GM18519 (cell line): Measurements from ENCODE around the gene LPP.
"Not testable (repeated sequence)": the region's sequence is repeated elsewhere in the genome, so short reads cannot be mapped to it uniquely, and the experiment has no call there.

Source experiments
- ATAC-seq: cut with Tn5 transposase; IDR thresholded peaks from one replicate; pipeline ENCODE4 v1.9.1; 2021; ENCODE audit warnings: mild to moderate bottlenecking, moderate library complexity; ENCODE audit not compliant: unreplicated experiment, low FRiP score

The LPP gene

GRCh38 chr3:188635258-188636042, 481.5 kb downstream of the LPP start:
- no peak for ATAC-seq

GRCh38 chr3:188636292-188636691, 482.3 kb downstream of the LPP start:
- ATAC-seq: not testable (repeated sequence)

DNA sequence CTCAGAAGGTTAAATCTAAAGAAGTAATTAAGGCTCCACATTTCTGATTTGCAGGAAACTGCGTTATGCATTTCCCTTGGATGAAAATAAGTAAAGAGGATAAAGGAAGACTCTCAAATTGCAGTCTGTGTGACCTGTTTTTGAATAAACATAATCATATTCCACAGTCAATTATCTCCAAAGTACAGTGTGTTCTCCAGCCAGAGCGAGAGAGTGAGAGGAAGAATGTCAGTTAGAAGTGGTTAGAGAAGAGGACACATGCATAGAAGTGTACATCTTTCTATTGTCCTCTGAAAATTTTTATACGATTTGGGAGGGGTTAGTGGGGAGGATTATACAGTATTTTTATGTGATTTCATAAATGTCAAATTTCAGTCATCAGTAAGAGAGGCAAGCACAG, 487.1 kb downstream of the LPP start:
- no peak for ATAC-seq

DNA sequence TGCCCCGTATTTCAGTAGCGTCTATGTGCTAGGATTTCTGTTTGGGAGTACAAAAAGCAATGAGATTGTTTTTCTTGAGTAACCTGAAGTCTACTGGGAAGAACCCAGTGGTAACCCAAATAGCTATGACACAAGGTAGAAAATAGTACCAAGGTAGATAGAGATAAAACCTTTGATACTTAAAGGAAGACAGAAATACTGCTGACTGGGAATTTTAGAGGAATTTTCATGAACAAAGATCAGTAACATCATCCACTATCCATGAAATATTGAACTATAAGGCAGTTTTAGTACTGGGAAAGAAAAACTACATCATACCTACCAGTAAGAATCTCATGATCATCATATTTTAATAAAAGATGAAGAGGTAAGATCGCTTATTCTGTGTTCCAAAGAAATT, 489.8 kb downstream of the LPP start:
- ATAC-seq: no peak

DNA sequence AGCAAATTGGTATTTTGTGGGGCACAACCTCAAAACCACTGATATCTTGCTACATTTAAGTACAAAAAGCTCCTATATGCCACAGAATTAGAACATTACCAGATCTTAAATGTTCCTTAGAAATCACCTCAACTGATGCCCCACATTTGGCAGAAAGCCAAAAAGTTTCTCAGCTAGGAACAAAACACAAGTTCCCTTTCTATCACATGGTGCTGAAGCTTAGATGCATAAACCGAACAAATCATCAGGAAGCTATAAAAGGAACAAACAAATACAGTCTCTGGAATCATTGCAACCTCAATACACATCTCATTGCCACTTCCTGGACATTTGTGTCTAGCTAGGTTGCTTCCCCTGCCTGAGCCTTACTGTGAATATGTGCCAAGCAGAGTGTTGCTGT, 492.6 kb downstream of the LPP start:
- ATAC-seq: no peak

DNA sequence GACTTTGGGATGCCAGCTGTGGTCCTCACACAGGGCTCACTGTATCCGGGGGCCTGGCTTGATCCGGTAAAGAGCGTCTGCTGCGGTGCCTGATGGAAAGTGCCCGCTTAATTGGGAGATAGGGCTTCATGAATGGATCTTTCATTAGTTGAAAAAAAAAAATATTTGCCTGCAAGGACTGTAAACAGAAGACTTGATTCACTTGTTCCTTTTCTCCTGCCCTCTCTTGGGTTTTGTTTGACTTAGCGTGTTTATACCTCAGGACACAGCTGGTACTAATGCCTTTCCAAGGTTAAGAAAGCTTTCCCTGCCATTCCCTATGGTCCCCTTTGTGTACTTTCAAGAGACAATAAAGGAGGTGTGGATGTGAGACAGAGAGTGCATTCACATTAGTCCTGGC, 493.3 kb downstream of the LPP start:
- ATAC-seq: no peak

GRCh38 chr3:188649521-188649920, 495.6 kb downstream of the LPP start:
- ATAC-seq: no peak

DNA sequence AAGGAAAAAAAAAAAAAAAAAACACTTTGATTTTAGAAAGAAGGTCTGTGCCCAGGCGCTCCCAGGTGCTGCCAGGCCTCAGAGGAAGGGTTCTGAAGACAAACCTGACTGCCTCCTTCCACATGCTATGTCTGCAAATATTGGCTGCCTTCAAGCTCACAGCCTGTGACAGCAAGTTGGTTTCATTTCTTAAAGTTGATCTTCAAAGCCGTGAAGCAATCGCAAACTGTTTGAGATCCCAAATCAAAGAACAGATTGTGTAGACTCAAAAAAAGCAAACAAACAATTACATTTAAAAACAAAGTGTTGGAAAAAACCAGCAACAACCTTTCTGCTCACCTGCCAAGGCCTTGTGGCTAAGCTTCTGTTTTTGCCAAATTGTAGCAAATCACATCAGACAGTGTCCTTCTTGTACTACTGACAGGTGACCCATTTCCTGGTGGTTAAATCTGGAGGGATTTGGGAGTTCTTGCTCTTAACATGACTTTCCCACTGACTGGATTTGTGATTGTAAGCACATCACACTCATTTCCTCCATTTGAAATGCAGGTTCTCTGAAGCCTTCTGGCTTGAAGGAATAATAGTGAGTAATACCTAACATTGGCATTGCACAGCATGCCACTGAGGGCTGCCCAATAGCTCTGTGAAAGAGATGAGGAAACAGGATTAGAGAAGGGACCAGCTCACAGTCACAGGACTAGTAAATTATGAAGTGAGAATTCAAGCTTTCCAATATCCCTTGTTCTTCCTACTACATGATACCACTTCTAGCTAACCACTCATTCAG, 502.4 kb downstream of the LPP start:
- no peak for ATAC-seq

- no peak for ATAC-seq
These were observed 504.6 kb downstream of the LPP start for GRCh38 chr3:188658606-188659005.

DNA sequence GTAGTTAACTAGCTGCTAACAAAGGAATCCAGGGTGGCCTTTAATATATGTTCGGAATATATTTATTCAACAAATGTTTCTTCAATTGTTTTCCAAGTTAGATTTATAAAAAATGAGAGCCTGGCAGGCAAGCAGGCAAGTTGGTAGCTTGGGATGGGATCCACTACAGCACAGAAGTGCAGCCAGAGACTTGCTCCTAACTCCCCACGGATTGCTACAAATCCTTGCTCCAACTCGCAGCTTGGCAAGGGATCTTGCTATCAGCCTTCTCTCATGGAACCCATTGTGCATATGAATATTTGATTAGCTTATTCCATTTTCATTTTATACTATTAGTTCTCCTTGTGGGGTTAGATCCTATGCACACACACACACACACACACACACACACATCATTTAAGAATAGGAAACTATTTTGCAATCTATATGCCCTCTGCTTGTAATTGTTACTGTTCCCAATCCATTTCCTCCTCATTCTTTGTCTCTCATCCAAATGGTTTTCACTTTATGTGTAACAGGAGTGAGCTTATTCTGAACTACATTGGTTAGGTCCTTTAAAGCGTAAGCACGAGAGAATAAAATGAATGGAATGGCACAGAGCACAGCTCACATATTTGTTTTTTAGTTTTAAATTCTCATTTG, 505.6 kb downstream of the LPP start:
- ATAC-seq: no peak

DNA sequence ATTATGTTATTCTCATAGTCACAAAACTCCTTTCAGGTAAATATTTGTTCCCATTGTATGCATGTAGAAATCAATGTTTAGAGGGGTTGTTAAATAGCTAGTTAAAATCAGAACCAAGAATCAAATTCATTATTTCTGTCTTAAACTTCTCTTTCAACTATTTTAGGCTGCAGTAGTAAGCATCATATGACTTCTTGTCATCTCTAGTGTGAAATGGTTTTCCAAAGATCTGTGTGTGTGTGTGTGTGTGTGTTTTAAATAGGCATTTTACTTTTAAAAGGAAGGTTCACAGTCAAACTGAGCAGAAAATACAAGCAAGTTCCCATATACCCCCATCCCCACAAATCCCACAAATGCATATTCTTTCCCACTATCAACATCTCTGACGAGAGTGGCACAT, 506.5 kb downstream of the LPP start:
- no peak for ATAC-seq

DNA sequence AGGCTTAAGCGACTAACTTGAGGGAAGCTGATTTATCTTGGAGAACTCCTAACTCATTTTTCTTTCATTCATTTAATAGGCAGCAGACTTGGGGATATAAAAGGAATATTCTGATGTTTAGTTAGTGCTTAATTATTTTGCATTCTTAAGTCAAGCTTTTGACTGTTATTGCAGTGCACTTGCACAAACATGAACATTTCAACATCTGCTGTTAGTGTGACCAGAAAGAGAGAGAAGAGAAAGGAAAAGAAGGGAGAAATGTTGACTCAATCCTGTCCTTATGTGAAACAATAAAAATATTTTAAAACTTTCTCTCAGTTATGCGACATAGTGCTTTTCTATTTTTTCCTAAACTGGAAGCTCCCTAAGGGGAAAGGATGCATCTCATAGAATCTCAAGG, 507.8 kb downstream of the LPP start:
- no peak for ATAC-seq

GRCh38 chr3:188662214-188662613, 508.3 kb downstream of the LPP start:
- ATAC-seq: no peak

GRCh38 chr3:188662795-188663194, 508.8 kb downstream of the LPP start:
- ATAC-seq: no peak

DNA sequence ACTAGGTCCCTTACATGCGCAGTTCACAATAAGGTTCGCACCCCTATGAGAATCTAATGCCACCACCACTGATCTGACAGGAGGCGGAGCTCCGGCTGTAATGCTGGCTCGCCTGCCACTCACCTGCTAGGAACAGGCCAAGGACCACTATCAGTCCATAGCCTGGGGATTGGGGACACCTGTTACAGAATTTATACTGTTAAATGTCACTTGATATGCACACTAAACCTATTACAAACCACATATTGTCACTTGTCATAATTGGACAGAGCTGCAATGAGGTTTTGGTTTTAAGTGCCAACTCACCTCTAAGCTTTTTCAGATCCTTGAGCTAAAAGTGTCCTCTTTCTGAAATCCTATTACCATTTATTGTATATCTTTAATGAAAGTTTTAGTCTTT, 509.9 kb downstream of the LPP start:
- no peak for ATAC-seq

DNA sequence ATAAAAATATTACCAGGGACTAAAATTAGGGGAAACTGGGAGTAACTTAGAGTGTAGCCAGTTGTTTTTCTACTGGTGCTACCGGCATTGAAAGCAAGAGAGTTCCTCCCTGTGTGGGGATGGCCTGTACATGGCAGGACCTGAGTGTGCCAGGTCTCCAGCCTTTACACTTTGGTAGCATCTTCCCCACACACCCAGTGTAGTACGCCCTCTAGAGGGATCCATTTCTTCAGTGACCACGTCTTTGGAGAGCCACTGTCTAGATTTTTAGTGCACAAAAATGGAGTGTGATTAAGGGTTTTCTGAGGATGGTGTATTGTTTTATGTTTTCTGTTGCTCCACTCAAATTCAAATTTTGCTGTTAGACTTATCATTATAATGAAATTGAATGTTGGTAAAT, 510.8 kb downstream of the LPP start:
- ATAC-seq: no peak

- ATAC-seq: no peak
These were observed 514.0 kb downstream of the LPP start for GRCh38 chr3:188667926-188668325.

DNA sequence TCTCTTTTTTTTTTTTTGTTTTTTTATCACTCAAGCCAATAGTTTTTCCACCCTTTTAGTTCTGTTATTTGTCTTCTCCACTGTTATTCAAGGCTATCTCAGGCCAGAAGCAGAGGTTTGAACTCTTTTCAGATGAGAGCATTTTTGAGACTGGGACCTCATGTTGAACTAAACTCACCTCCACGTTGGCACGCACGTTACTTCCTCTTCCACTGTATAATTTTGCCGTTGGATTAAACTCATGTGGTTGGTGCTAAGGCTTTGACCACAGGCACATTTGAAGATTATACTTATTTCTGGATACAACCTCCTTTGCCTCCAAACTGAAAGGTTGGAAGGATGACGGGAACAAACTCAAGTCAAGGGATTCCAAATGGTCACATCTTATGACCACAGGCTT, 516.5 kb downstream of the LPP start:
- no peak for ATAC-seq

DNA sequence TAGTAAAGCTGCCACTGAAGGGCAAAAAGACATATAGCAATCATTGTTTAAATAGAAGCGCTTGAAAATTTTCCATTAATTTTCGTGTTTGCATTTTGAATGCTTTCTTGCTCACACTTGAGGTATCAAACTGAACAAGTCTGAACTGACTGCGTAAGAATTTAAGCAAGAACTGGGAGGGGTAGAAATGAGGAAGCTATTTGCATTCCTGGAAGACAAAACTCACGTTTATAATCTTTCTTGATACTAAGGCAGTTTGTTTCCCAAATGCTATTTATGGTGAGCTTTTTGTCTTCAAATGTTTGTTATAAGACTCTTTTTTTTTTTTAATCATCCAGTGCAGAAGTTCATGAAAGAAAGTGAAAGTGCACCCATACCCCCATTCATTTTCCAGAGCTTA, 518.0 kb downstream of the LPP start:
- ATAC-seq: no peak

DNA sequence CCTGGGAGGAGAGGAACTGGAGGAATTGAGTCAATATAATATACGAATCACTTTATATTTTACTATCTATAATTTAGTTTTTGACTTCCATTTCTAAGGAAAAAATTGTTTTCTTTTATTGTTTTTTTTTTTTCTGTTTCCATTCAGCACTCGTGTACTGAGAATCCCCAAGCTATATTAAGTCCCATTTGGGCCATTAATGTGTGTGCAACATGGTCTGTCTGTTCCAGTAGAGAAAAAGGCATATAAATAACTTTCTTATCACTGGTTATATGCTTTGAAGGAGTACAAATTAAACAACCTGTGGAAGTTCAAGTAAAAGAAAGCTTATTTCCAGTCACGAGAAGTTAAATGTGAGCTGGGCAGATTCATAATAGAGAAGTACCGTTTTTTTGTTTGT, 518.9 kb downstream of the LPP start:
- no peak for ATAC-seq

- ATAC-seq: no peak
These were observed 519.8 kb downstream of the LPP start for GRCh38 chr3:188673646-188674186.
